Measurements from ENCODE around the gene SERPIND1.

GRCh38 chr22:20782083-20782482 is 8.2 kb downstream of the SERPIND1 start:
- TF ChIP-seq CTCF (IDR thresholded peaks at IDR 0.05) = no peak
- no peak for TF ChIP-seq POLR2A (IDR thresholded peaks at IDR 0.05)

Measured in thyroid gland (tissue), 4 donors.